Measurements from ENCODE around the gene PAPOLB.

- TF ChIP-seq CTCF (IDR thresholded peaks at IDR 0.05) (no peak), POLR2A (IDR thresholded peaks at IDR 0.05) (no peak)
Measured at GRCh38 chr7:4905171-4905570, 43.3 kb upstream of the PAPOLB start.

All from testis (tissue), 2 donors.